ENCODE results near the gene USP24.

USP24 gene

GRCh38 chr1:55051169-55051568 lies 164.0 kb downstream of the USP24 start:
- DNase-seq, result no peak

- DNase-seq, result peak; percentile 20
Measured at GRCh38 chr1:55050283-55050682, 164.9 kb downstream of the USP24 start.

DNA sequence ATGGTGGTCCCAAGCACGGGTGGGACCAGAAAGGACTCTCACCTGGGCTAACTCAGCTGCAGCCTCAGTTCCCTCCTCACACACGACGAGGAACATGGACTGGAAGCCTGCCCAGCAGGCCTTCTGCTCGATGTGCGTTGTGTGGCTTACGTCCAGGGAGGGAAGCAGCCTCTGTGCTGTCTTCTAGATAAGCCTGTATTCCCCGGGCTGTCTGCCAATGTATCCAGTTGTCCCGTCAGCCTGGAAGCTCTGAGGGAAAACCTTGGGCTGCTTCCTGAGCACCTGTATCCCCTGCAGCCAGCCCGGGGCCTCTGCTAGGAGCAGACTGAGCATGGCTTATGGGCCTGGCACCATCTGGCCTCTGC lies 165.3 kb downstream of the USP24 start:
- no peak for DNase-seq

DNA sequence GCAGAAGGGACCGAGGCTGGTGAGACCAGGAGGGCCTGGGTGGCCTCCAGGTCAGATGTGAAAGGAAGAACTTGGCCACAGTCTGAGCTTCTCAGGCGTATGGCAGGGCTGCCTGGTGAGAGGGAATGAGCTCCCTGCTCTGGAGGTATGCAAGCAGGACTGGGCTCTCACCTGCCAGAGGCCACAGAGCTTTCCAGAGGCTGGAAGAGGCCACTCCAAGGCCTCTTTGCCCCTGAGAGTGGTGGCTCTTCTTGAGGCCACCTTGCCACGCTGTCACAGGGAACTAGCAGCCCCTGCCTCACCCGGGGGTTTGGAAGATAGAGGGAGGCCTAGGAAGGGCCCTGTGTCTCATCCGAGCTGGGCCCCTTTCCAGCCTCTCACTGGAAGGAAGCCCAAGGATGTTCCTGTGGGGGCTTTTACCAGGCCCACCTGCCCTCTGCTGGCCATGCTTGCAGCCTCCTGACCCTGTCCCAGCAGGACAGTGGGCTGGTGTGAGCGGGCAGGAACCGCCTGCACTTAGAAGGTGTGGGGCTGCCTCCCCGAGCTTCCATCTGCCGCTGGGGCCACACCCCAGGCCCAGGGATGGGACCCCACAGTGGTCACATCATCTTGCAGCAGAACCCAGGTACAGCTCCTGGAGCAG lies 165.8 kb downstream of the USP24 start:
- no peak for DNase-seq

DNA sequence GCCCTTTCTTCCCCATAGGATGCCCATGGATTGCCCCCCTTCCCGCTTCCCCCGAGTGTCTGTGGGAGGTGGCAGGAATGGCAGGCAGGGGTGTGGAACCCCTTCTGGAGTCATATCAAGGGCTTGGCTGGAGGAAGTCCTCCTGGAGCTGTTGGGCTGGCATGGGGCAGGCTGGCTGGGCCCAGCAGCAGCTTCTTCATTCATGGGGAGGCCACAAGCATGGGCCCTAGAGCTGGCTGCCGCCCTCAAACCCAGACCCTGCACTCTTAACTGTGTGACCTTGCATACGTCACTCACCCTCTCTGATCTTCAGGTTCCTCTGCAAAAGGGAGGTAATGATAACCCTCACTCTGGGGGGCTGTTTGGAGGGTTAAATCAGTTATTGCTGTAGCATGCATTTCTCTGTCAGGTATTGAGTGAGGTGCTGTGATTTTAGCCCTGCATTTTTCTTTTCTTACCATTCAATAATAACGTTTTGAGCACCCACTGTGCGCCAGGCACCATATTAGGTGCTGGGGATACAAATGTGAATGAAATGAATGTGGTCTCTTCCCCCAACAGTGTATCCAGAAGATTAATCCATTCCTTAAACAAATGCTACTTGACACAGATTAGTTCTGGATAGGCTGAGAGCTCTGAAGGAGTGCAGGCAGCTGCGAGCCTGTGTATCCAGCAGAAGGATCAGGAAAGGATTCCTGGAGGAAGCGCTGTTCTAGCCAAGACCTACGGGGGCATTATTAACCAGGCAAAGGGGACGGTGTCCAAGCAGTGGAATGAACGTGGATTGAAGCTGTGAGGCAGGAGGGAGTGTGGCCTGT lies 166.5 kb downstream of the USP24 start:
- DNase-seq, result no peak

DNA sequence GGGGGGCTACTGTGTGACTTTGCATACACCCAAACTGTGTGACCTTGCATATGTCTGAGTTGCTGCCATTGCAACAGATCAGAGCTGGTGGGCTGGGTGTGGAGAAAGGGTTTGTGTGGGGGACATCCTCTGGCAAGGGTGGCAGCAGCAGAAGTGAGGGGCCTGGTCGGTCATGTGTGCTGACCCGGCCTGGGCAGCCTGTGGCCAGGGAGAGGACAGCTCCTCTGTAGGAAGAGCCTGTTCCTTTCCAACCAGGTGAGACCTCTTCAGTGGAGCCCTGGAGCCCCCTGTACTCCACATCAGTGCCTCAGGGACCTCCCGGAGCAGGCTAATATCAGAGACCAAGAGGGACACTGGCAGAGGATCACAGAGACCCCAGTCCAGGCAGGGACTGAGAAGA lies 167.6 kb downstream of the USP24 start:
- DNase-seq, result no peak

DNA sequence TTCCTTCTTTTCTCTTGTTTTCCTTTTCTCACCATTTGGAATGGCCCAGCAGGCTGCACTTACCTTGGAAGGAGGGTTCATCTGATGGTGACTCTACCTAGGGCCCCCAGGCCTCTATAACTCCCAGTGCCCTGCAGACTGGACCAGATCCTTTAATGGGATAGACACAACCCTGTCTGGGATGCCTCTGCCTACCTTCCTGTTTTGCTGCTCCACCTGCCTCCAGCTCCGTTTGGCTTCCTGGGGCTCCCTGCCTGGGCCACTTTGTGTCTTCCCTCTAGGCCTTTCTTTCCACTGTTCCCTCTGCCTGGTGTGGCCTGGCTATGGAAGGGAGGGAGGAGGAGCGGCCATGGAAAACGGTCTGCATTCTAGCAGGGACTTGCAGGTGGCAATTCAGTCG lies 168.3 kb downstream of the USP24 start:
- no peak for DNase-seq

- no peak for DNase-seq
Measured at GRCh38 chr1:55045430-55045829, 169.7 kb downstream of the USP24 start.

DNA sequence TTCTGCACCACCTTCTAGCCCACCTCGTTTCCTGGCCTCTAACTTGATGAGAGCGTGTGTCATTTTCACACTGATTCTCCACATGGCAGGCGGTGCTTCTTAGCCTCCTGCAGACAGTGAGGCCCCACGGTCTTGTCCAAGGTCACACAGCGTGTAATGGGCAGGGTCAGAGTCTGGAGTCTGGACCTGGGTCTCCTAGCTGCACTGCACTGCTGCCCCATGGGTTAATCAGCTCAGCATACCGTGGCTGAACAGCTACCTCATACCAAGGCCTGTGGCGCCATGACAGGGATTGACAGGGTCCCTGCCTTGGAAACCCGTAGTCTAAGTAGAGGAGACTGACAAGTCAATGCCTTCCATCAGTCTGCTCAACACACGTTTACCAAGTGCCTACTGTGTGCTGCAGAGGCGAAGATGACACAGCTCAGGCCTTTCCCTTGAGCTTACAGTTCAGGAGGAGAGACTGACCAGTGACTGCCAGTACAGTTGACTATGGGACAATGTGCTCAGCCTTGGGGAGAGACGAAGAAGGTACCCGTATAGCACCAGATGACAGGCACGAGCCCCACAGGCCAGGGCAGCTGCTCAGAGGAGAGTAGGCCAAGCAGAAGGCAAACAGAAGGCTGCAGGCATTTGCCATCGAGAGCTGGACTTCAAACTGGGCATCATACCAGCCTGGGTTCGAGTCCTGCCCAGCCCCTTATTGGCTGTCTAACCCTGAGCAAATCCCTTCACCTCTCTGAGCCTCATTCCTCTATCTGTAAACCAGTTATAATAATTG lies 170.4 kb downstream of the USP24 start:
- no peak for DNase-seq

- no peak for DNase-seq
Measured at GRCh38 chr1:55043726-55044125, 171.4 kb downstream of the USP24 start.

DNA sequence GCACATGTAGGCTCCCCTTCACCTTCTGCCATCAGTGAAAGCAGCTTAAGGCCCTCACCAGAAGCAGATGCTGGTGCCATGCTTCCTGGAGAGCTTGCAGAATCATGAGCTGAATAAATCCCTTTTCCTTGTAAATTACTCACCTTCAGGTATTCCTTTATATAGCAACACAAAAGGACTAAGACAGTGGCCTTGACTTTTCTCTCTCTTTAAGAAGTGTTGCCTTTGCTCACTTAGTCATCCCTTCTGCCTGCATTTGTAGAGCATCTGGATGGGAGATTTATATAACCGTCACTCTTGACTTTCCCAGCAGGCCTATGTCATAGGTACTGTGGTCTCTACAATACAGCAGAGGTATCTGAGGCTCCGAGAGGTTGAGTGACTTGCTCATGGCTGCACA lies 172.2 kb downstream of the USP24 start:
- no peak for DNase-seq

- DNase-seq, result no peak
Measured at GRCh38 chr1:55041613-55042012, 173.6 kb downstream of the USP24 start.

- DNase-seq, result peak; percentile 52
Measured at GRCh38 chr1:55040933-55041494, 174.2 kb downstream of the USP24 start.

GRCh38 chr1:55040083-55040932 lies 174.9 kb downstream of the USP24 start:
- DNase-seq, result peak; percentile 52

DNA sequence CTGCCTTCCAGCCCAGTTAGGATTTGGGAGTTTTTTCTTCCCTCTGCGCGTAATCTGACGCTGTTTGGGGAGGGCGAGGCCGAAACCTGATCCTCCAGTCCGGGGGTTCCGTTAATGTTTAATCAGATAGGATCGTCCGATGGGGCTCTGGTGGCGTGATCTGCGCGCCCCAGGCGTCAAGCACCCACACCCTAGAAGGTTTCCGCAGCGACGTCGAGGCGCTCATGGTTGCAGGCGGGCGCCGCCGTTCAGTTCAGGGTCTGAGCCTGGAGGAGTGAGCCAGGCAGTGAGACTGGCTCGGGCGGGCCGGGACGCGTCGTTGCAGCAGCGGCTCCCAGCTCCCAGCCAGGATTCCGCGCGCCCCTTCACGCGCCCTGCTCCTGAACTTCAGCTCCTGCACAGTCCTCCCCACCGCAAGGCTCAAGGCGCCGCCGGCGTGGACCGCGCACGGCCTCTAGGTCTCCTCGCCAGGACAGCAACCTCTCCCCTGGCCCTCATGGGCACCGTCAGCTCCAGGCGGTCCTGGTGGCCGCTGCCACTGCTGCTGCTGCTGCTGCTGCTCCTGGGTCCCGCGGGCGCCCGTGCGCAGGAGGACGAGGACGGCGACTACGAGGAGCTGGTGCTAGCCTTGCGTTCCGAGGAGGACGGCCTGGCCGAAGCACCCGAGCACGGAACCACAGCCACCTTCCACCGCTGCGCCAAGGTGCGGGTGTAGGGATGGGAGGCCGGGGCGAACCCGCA lies 175.7 kb downstream of the USP24 start, which contains the start of gene PCSK9:
PCSK9 (plus strand) TSS at position 207 of the 741 bp plus-strand sequence; CDS start at position 497, 290 bp downstream.
- peak; percentile 57 for DNase-seq

DNA sequence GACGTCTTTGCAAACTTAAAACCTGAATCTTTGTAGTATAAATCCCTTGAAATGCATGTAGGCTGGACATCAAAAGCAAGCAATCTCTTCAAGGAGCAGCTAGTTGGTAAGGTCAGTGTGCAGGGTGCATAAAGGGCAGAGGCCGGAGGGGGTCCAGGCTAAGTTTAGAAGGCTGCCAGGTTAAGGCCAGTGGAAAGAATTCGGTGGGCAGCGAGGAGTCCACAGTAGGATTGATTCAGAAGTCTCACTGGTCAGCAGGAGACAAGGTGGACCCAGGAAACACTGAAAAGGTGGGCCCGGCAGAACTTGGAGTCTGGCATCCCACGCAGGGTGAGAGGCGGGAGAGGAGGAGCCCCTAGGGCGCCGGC lies 176.2 kb downstream of the USP24 start:
- DNase-seq, result no peak

GRCh38 chr1:55038552-55038838 lies 176.7 kb downstream of the USP24 start:
- no peak for DNase-seq

DNA sequence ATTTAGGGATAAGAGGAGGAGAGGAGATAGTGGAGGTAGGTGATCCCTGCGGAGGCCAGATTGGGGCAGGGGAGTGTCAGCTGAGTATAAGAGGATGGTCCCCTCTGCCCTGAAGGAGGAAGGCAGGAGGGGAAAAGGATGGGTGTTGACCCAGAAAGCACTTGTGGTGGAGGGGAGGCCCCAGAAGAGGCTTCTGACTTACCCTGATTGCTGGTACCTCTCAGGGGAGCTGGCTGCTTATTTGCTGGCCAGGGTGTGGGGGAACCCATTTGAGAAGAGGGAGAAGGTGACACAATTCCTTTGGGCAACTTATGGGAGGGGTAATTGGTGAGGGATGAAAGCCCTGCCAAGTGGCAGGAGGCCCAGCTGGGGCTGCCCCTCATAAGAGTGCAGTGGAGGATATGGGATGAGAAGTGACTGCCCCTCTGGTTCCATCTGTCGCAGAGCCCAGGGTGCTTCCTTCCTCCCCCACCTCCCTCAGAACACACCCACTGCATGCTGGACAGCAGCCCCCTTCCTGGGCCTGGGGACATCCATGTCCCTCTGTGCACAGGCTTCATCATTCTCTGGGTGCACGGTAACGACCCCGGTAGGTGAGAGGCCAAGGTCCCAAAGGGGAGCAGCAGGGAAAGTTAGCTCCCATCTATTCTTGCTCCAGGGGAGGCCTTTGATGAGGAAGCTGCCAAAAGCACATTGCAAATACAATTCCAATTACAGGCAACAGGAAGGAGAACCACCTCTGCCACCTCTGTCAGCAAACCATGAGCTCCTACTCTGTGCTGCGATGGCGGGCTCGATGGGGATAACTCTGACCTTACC lies 177.2 kb downstream of the USP24 start:
- DNase-seq, result no peak

DNA sequence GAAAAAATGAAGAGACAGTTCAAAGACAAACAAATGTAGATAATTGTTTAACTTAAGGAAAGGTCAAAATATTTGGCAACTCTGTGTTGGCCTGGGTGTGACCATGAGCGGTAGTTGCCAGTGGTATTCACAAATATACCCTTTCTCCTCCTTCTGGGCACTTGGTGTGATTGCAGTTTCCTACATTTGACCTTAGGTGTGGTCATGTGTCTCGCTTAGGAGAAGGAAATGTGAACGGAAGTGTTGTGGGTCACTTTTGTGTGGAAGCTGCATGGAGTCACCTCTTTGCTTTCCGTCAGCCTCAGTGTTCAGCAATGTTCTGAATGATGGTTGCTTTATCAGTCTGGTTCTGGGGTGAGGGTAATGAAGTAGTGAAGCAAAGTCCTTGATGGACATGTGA lies 179.3 kb downstream of the USP24 start:
- DNase-seq, result no peak

GRCh38 chr1:55034476-55035133 lies 180.6 kb downstream of the USP24 start:
- DNase-seq, result no peak

GRCh38 chr1:55033265-55033614 lies 181.9 kb downstream of the USP24 start:
- no peak for DNase-seq

All from DMS79 treated with DMSO at 0.1 percent for 48 hours (cell line).